Measurements from ENCODE around the gene LRMDA. TPM values are rescaled to one million over a fixed set of nuclear protein-coding genes. Genes with fewer than 3 reads are reported as not detected.
"Not testable (repeated sequence)": the region's sequence is repeated elsewhere in the genome, so short reads cannot be mapped to it uniquely, and the experiment has no call there.

The LRMDA gene
- polyA plus RNA-seq, 4 donors, result 19.1 to 23.0 (median 20.7) TPM

- DNase-seq (ENCODE audit: low read depth in 4 of 4, low spot score in 3 of 4), result peak; percentile 45 to 68 (median 49)
Measured at GRCh38 chr10:76523791-76524351, 1092.4 kb downstream of the LRMDA start.

- DNase-seq (ENCODE audit: low read depth in 4 of 4, low spot score in 3 of 4), result not testable (repeated sequence)
Measured at GRCh38 chr10:76526833-76527232, 1095.4 kb downstream of the LRMDA start.

GRCh38 chr10:76540331-76540730, 1108.9 kb downstream of the LRMDA start:
- DNase-seq (ENCODE audit: low read depth in 4 of 4, low spot score in 3 of 4), result no peak

GRCh38 chr10:76540786-76541185, 1109.4 kb downstream of the LRMDA start:
- DNase-seq (ENCODE audit: low read depth in 4 of 4, low spot score in 3 of 4), result no peak

GRCh38 chr10:76541852-76542251, 1110.4 kb downstream of the LRMDA start:
- no peak for DNase-seq (ENCODE audit: low read depth in 4 of 4, low spot score in 3 of 4)

GRCh38 chr10:76542307-76542930, 1111.0 kb downstream of the LRMDA start:
- DNase-seq (ENCODE audit: low read depth in 4 of 4, low spot score in 3 of 4), result no peak

GRCh38 chr10:76543655-76544054, 1112.2 kb downstream of the LRMDA start:
- no peak for DNase-seq (ENCODE audit: low read depth in 4 of 4, low spot score in 3 of 4)

GRCh38 chr10:76544789-76545188, 1113.4 kb downstream of the LRMDA start:
- no peak for DNase-seq (ENCODE audit: low read depth in 4 of 4, low spot score in 3 of 4)

- no peak for DNase-seq (ENCODE audit: low read depth in 4 of 4, low spot score in 3 of 4)
Measured at GRCh38 chr10:76546411-76546810, 1115.0 kb downstream of the LRMDA start.

GRCh38 chr10:76547352-76547972, 1116.0 kb downstream of the LRMDA start:
- peak; percentile 71 to 82 (median 80) for DNase-seq (ENCODE audit: low read depth in 4 of 4, low spot score in 3 of 4)

- no peak for DNase-seq (ENCODE audit: low read depth in 4 of 4, low spot score in 3 of 4)
Measured at GRCh38 chr10:76548716-76549115, 1117.3 kb downstream of the LRMDA start.

GRCh38 chr10:76549171-76549570, 1117.7 kb downstream of the LRMDA start:
- no peak for DNase-seq (ENCODE audit: low read depth in 4 of 4, low spot score in 3 of 4)

- DNase-seq (ENCODE audit: low read depth in 4 of 4, low spot score in 3 of 4), result no peak
Measured at GRCh38 chr10:76550806-76551205, 1119.4 kb downstream of the LRMDA start.

GRCh38 chr10:76552091-76552873, 1120.9 kb downstream of the LRMDA start:
- no peak for DNase-seq (ENCODE audit: low read depth in 4 of 4, low spot score in 3 of 4)

- DNase-seq (ENCODE audit: low read depth in 4 of 4, low spot score in 3 of 4), result no peak
Measured at GRCh38 chr10:76553263-76554032, 1122.0 kb downstream of the LRMDA start.

- no peak for DNase-seq (ENCODE audit: low read depth in 4 of 4, low spot score in 3 of 4)
Measured at GRCh38 chr10:76554033-76554408, 1122.6 kb downstream of the LRMDA start.

- DNase-seq (ENCODE audit: low read depth in 4 of 4, low spot score in 3 of 4), result no peak
Measured at GRCh38 chr10:76554478-76554877, 1123.1 kb downstream of the LRMDA start.

- DNase-seq (ENCODE audit: low read depth in 4 of 4, low spot score in 3 of 4), result no peak
Measured at GRCh38 chr10:76555067-76555670, 1123.7 kb downstream of the LRMDA start.

- DNase-seq (ENCODE audit: low read depth in 4 of 4, low spot score in 3 of 4), result no peak
Measured at GRCh38 chr10:76557366-76557765, 1125.9 kb downstream of the LRMDA start.

- DNase-seq (ENCODE audit: low read depth in 4 of 4, low spot score in 3 of 4), result no peak
Measured at GRCh38 chr10:76558586-76558985, 1127.2 kb downstream of the LRMDA start.
